A549 (cell line): ENCODE results near the gene SOX6.

ENCODE experiments used
- CHD2 ChIP-seq: fragments of 150-350 bp; IDR thresholded peaks from 2 replicates; pipeline ENCODE4 v1.6.1; 2014; ENCODE audit warnings: low read length; ENCODE audit not compliant: partially characterized antibody
- CTCF ChIP-seq: fragments of >200 bp; sonication (Bioruptor Twin); formaldehyde crosslinking; IDR thresholded peaks from 3 replicates; pipeline ENCODE4 v1.5.1; 2016
- MAX ChIP-seq: IDR thresholded peaks from 2 replicates; pipeline ENCODE4 v1.6.1; 2012
- MAZ ChIP-seq: fragments of 150-350 bp; IDR thresholded peaks from 2 replicates; pipeline ENCODE4 v1.6.1; 2014; ENCODE audit warnings: antibody characterized with exemption, low read depth, low read length, borderline replicate concordance
- POLR2A ChIP-seq: IDR thresholded peaks from 2 replicates; pipeline ENCODE4 v1.6.1; 2012; ENCODE audit warnings: mild to moderate bottlenecking, low read length
- RFX5 ChIP-seq: fragments of 450-650 bp; IDR thresholded peaks from 2 replicates; pipeline ENCODE4 v1.7.1; 2014; ENCODE audit warnings: antibody characterized with exemption, mild to moderate bottlenecking, moderate library complexity
- USF2 ChIP-seq: fragments of 450-650 bp; IDR thresholded peaks from 2 replicates; pipeline ENCODE4 v1.6.1; 2014; ENCODE audit warnings: antibody characterized with exemption

- TF ChIP-seq CTCF (no peak), POLR2A (no peak), MAX (no peak), MAZ (no peak), RFX5 (no peak), USF2 (no peak), CHD2 (no peak)
Measured at GRCh38 chr11:15963266-15963665, 393.1 kb downstream of the SOX6 start.
